NCI-H2171 treated with DMSO at 0.1 percent for 48 hours (cell line): Measurements from ENCODE around the gene TTC1.
"Not testable (repeated sequence)": the region's sequence is repeated elsewhere in the genome, so short reads cannot be mapped to it uniquely, and the experiment has no call there.

ENCODE experiments used
- DNase-seq: peaks from one replicate; lab custom pipeline; 2025; lab: John Stamatoyannopoulos, UW

TTC1 gene

DNA sequence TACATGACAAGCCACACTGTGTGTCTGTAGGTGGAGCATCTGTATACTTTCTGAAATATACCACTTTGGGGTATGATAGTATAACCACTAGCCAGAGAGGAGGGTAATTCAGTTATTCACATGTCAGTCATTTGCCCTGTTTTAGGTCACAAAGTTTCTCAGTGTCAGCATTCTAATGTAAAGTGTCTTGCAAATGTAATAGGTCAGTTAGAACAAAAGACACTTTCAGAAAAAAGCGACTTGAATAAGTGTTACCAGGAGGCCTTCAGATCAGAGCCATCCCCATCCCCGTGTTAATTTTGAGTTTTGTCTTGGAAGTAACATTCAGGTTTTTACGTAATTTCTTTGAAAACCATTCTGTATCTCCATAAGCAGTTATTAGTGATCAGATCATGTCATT, 33.7 kb downstream of the TTC1 start:
- no peak for DNase-seq

DNA sequence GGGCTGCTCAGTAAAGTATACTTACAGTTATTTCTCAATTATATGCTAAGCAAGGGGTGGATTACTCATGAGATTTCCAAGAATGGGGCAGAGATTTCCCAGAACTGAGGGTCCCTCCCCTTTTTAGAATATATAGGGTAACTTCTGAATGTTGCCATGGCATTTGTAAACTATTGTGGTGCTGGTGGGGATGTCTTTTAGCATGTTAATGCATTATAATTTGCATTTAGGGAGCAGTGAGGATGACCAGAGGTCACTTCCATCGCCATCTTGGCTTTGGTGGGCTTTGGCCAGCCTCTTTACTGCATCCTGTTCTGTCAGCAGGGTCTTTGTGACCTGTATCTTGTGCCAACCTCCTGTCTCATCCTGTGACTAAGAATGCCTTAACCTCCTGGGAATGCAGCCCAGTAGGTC, 35.5 kb downstream of the TTC1 start:
- no peak for DNase-seq

DNA sequence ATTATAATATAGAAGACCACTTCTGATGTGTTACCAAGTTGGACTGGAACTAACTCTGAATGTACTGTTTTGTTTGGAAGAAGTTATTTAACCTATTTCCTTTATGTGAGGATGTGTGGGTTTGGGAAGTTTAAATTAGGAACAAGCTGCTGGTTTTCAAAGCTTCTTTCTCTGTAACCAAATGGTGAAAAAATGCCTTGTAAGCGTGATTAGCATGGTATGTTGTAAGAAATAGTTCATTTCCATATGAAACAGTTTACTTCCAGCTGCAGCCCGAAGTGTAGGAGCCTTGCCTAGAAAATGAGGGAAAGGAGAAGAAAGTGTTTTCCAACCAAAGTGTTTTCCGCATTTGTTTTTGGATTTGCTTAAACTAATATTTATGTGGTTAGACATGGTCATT, 36.0 kb downstream of the TTC1 start:
- no peak for DNase-seq

DNA sequence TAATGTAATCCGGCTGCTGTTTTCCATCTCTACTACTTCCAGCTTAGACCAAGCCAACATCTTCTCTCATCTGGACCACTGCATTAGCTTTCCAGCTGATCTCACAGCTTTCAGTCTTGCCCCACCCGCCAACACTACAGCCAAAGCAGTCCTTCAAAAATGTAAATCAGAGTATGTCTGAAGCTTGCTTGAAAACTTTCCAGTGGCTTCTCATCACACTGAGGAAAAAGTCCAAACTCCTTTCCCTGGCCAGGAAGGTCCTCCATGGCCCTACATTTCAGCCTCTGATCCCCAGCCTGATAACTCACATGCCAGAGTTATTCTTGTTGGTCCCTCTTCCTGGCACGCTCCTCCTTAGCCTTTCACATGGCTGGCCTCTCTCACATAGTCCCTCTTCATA, 38.5 kb downstream of the TTC1 start:
- no peak for DNase-seq

DNA sequence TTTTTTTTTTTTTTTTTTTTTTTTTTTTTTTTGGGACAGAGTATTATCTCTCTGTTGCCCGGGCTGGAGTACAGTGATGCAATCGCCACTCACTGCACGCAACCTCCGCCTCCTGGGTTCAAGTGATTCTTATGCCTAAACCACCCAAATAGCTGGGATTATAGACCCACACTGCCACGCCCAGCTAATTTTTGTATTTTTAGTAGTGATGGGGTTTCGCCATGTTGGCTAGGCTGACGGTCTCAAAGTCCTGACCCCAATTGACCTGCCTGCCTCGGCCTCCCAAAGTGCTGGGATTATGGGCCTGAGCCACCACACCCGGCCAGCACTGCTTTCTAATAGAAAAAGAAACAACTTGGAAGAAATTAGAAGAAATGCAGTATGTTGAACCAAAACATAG, 39.2 kb downstream of the TTC1 start:
- no peak for DNase-seq

DNA sequence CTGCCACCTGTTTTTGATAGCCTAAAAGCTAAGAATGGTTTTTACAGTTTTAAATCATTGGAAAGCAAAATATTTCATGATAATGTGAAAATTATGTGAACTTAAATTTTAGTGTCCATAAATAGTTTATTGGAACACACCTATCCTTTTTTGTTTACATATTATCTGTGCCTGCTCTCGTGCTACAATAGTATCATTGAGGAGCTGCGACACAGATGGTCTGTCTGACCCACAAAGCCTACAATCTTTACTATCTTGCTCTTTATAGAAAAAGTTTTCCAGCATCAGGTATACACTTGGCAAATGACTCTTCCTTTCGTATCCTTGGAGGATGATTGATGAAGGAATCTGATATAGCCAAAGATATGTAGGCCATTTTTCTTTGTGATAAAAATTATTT, 40.2 kb downstream of the TTC1 start:
- no peak for DNase-seq

DNA sequence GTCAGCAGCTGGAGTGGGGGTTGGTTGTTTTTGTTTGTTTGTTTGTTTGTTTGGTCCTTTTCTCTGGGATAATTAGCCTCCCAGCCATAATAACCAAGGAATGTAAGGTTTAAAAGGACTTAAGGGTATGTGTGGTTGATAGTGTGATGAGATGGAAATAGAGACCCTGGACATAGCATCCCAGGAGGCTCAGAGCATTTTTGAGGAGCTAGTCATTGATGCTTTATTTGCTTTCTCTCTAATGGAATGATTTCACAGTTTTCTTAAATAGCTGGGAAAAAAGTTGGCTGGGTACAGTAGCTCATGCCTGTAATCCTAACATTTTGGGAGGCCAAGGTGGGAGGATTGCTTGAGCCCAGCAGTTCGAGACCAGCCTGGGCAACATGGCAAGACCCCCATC, 45.1 kb downstream of the TTC1 start:
- no peak for DNase-seq

DNA sequence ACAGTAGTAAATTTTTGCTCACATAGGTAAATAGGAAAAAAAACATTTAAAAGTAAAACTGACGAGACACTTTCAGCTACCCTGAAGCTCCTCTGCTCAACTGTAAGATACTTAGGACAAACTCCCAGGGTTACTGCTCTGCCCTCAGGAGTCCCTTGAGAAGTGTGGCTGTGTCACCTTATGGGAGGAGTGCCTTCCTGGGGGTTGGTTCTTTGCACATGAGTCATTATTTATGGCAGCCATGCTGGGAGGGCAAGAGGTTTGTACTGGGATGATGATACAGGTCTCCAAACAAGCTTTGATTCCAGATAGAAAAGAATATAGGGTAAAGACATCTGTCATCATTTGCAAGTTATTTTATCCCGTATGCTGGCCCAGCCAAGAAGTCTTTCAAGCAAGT, 45.9 kb downstream of the TTC1 start:
- DNase-seq, result no peak

DNA sequence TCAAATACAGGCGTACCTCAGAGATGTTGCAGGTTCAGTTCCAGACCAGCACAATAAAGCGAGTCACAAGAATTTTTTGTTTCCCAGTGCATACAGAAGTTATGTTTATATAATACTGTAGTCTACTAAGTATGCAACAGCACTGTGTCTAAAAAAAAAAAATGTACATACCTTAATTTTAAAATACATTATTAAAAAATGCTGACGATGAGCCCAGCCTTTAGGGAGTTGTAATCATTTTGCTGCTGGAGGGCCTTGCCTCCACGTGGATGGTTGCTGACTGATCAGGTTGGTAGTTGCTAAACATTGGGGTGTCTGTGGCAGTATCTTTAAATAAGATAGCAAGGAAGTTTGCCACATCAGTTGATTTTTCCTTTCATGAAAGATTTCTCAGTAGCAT, 48.3 kb downstream of the TTC1 start:
- DNase-seq, result no peak

DNA sequence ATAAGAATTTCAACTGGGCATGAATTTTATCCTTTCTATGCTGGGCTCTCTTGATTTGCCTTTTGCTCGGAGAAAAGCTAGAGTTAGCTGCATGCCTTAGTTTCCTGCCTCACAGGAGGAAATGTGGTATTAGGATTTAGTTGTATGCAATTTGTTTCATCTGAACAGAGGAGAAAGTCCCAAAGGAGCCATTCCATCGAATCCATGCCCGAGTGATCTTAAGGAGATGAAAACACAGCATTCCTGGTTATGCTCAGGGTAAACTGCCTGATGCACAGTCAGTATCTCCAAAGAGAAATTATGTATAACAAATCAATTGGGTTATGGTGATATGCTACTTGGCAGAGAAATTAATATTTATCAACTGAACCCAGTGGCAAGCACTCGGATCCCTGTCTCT, 51.1 kb downstream of the TTC1 start:
- no peak for DNase-seq

DNA sequence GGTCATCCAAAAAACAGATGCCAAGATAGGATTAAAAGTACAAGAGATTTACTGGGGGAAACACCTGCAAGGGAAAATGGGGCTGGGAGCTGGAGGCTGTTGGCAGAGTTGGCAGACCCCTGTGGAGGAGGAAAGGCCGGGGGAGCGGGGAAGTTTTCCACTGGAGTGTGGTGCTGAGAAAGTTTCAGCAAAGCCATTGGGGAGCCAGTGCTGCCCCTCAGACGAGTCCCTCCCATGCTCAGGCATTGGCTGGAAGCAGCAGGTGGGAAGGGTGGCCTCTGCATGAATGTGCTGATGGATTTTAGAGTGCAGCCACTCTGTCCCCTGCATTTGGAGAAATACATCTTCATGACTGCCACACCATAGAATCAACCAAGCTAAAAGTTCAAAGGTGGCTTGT, 52.8 kb downstream of the TTC1 start:
- no peak for DNase-seq

DNA sequence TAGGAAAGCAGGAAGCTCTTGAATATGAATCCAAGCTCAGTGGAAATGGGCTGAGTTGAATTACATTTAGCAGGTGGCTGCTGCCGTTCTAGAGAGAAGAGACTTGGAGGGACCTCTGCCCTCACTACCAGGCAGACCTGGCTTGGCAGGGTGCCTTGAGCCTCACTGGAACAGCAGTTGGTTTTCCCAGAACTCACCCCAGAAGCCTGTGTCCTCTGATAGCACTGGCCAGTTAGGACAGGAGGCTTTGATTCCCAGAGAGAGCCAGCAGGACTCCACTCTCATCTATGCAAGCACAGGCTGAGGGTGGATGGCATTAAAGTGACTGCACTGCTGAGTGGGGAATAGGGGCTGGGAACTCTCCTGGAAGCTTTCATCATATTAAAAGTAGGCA, 55.5 kb downstream of the TTC1 start:
- no peak for DNase-seq

DNA sequence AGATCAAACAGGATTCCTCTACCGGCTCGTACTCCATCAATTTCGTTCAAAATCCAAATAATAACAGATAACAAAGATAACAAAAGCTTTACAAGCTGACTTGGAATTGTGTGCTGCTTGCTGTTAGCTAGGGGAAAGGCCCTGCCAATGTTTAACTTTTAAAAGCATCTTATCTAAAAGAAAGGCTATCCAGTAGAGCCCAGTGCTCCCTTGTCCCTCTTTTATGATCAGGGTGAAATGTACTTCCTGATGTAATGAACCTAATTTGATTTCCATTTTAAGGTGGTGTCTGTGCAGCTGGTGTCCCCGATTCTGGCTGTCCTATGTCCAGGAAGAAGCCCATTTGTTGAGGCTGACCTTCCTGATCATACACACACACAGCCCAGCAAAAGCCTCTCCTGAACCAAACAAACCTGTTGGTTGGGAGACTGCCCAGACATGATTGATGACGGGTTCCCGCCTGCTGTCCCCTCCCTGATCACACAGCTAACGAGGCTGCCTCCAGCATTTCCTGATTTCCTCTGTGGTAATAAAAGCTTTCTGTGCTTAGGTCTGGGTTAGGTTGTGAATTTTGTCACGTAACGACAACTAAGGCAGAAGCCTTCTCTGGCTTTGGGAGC, 56.2 kb downstream of the TTC1 start:
- DNase-seq, result no peak

DNA sequence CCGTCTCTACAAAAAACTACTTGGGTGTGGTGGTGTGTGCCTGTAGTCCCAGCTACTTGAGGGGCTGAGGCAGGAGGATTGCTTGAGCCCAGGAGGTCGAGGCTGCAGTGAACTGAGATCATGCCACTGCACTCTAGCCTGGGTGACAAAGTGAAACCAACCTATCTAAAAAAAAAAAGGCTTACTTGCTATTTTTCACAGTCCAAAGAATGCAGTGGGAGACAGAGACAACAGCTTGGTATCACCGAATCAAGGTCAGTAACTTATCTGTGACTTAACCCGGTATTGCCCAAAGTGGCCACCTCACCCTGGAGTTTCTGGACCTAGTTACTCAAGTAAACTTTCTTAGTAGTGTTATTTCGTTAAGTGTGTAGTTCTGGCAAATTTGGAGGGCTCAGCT, 60.2 kb downstream of the TTC1 start:
- not testable (repeated sequence) for DNase-seq

DNA sequence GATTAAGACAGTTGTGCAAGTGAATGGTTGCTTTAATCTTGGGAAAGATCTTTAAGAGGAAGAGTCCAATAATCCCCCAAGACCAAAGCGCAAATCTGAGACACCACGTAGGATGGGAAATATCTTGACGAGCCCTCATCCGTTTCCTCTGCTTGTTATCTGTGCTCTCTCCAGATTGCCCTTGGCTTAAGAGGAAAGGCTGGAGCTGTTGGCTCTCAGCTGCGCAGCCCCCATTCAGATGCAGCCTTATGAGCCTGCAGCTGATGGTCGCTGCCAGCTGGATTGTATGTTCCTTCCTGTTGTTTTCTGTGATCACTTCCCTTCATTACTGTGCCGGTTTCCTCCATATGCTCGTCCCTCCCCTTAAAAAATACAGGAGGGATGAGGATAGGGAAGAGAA, 62.6 kb downstream of the TTC1 start:
- no peak for DNase-seq

DNA sequence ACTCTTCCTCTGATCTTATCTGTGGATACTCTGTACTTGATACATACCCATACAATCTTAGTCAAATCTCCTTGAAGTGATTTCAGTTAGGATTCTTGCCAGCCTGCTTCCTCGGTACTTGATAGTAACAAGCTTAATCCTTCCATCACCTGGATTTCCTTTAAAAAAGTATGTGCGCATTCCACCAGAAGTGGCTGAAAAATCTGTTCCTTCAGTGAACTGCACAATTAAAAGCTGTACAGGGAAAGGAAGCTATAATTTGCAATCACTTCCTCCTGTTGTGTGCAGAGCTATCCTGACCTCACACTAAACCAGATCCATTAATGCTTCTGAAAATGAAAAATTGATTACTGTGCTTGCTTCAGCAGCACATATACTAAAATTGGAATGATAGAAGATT, 63.0 kb downstream of the TTC1 start:
- no peak for DNase-seq

DNA sequence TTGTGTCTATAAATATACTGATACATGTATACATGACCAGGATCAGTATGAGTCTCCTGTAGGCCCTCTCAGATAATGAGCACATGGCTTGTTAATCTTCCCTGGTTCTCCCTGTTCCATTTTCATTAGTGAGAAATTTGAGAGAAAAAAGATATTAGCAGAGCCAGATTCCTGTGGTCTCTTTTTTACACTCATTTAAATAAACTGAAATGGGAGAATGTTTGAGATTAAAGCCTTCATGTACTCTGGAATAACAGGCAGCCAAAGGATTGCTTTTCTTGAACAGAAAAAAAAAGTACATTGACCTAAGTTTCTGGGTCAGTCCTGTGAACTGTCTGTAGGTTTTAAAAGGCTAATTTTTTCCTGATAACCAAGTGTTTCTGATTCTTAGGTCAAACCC, 66.1 kb downstream of the TTC1 start:
- DNase-seq, result no peak

DNA sequence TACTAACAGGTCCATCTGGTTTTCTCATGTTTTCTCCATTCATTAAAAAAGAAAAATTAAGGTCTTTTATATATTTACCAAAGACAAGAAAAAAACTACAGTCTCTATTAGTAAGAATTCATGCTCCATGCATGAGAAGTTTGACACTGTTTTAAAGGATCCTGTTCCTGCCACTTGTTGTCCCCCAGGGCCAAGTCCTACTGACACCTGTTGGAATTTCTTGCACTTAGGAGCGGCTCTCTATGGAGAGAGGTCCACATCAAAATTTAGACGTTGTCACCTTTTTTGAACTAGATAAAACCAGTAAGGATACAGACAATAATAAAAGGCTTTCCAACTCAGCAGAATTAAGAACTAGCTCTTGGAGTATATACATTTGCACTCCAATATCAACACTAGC, 68.1 kb downstream of the TTC1 start:
- no peak for DNase-seq

DNA sequence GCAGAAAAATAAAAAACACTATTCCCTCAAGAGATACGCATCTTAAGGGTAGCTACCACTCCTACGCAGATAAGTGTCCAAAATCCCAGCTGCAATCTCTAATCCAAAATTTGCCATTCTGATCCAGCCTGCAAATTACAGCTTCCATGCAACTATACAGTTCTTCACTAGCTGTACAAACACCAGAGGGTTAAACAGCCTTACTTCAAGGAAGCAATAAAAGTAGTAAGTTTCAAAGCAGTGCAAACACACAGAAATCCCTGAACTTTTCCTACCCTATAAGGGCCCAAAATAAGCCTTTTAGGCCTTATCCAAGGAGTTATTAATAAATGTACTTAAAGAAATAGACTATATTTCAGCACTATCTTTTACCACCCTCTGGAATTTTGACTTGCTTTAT, 70.8 kb downstream of the TTC1 start:
- no peak for DNase-seq

DNA sequence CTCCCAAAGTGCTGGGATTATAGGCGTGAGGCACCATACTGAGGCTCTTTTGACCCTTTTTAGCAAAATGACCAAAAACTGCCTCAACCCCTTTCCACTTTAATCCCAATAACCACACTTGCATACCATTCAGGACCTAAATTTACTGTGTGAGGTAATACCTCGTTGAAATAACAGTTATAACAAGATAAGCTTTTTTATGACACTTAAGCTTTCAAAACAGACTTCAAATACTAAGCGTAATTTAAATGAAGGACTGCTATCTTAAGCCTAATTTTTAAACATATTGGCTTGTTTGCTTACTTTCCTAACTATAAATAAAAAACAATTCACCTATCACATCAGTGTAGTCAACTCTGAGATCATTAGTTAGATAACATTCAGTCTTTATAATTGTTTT, 72.6 kb downstream of the TTC1 start:
- DNase-seq, result no peak

DNA sequence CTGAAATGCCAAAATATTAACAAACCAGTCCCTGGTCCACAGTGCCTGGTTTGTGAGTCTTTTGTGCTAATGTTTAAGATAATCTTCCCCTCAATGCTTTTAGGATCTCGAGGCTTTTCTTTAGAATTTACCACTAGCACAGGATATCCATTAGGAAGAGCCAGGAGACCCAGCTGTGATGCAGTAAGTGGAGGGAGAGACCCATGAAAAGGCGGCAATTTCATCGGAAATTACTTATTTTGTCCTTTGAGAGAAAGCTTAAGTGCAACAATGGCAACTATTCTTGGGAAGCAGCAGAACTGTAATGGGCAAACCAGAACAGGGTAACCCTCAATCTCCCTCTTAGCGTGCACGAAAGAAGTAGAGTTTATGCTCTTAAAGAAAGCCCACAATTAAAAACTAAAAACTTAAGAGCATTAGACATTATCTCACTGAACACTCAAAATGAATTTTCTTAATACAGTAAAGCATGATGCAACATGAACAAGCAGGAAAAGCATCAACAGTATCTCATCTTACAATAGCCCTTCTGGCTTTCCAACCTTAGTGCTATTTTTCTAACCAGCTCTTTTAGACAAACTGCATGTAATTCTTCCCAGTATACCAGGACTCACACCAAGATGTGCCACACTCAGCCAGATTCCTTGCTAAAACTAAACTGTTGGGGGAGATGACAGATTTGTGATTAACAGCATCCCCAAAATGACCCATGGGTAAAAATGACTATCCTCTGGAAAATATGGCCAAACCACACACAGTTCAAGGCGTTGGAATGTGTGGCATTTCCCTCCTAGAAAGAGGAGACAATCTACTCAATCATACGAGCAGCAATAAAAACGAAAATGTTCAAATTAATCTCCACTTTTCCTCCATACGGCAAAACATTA, 73.9 kb downstream of the TTC1 start:
- DNase-seq, result no peak

DNA sequence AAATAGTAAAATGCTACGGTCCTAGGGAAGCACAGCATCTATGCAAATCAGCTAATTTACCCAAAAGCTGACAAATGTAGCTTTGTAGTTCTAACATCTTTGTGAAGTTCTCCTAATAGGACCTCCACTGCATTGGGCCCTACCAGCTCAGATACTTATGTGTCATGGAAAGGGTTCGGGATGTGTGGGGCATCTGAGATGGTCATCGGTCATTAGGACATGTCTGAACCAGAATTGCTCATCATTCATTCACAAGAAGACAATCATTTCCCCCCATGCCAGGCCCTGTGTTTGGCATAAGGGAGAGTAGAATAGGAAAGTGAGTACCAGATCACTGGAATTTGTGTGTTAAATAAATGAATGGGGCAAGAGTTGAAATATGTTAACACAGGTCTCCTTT, 74.6 kb downstream of the TTC1 start:
- no peak for DNase-seq

DNA sequence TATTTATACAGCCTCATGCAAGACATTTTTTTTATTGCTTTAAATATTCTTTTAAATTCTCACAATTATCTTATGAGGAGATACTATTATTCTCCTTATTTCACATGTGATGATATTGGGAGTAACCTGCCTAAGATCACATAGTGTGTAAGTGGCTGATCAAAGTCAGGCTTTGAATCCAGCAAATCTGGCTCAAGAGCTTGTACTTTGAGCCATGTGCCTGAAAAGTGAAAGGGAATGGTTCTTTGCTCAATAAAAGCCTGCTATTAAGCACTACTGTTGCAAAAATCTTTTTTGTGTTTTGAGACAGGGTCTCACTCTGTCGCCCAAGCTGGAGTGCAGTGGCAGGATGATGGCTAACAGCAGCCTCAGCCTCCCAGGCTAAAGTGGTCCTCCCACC, 75.2 kb downstream of the TTC1 start:
- DNase-seq, result no peak

DNA sequence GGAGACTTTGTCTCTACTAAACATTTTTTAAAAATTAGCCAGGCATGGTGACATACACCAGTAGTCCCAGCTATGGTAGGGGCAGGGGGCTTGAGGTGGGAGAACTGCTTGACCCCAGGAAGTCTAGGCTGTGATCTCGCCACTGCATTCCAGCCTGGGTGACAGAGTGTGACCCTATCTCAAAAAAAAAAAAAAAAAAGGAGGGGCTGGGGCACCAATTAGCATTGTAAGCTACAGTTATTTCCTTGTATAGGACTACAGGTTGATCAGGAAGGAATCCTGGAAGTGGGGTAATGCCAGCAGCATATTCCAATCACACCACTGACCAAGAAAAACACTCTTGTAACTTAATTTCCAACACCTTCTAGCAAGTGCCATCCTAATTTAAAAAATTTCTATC, 78.3 kb downstream of the TTC1 start:
- no peak for DNase-seq
